IMR-90 (cell line): Measurements from ENCODE around the gene MEF2C. TPM values are rescaled to one million over a fixed set of nuclear protein-coding genes. Genes with fewer than 3 reads are reported as not detected.

ENCODE experiments used
- ATAC-seq: fragments of 200-7000 bp; cut with Tn5 transposase; 2 replicates; pipeline ENCODE4 v1.9.1; 2020; ENCODE audit warnings: low read depth, mild to moderate bottlenecking, moderate library complexity
- BruUV-seq: library from RNA; stranded (reverse); fragments of 400-500 nt; replicated peaks from 2 replicates; lab custom pipeline; 2021; lab: Mats Ljungman, UMichigan
- CTCF ChIA-PET: fragments of 300-600 bp; formaldehyde crosslinking; extraction: SDS; loops from one replicate; lab custom pipeline; 2021; ENCODE audit warnings: antibody characterized with exemption; lab: Yijun Ruan, JAX
- POLR2A ChIA-PET: fragments of 300-600 bp; sonication (Branson Sonifier 250); formaldehyde crosslinking; loops from one replicate; lab custom pipeline; 2022; ENCODE audit warnings: antibody characterized with exemption; ENCODE audit not compliant: unreplicated experiment; lab: Charles Lee
- DNase-seq: peaks from one replicate; pipeline ENCODE4 v3.0.0; 2013
- H2AFZ ChIP-seq: replicated peaks from 2 replicates; pipeline ENCODE3; 2013; ENCODE audit warnings: low read length, mild to moderate bottlenecking; ENCODE audit not compliant: poor library complexity
- H2AK5ac ChIP-seq: 2 replicates; pipeline ENCODE4 v1.6.1; 2013; ENCODE audit warnings: low read depth, low read length, inconsistent platforms
- H2AK9ac ChIP-seq: replicated peaks from 2 replicates; pipeline ENCODE3; 2013; ENCODE audit warnings: mild to moderate bottlenecking, low read depth, low read length, moderate library complexity; ENCODE audit not compliant: poor library complexity
- H2BK120ac ChIP-seq: 2 replicates; pipeline ENCODE4 v1.6.1; 2013; ENCODE audit warnings: low read depth, low read length, inconsistent platforms
- H2BK15ac ChIP-seq: 3 replicates; pipeline ENCODE4 v1.6.1; 2013; ENCODE audit warnings: low read depth, low read length, inconsistent platforms
- H2BK20ac ChIP-seq: 2 replicates; pipeline ENCODE4 v1.6.1; 2013; ENCODE audit warnings: low read depth, mild to moderate bottlenecking, inconsistent platforms, low read length, moderate library complexity
- H2BK5ac ChIP-seq: 2 replicates; pipeline ENCODE4 v1.6.1; 2013; ENCODE audit warnings: mild to moderate bottlenecking, low read depth, low read length, inconsistent platforms; ENCODE audit not compliant: poor library complexity, severe bottlenecking
- H3K14ac ChIP-seq: replicated peaks from 2 replicates; pipeline ENCODE4 v1.6.1; 2013; ENCODE audit warnings: low read depth, low read length, inconsistent platforms
- H3K18ac ChIP-seq: 2 replicates; pipeline ENCODE4 v1.6.1; 2013; ENCODE audit warnings: low read depth, low read length, control low read depth
- H3K23ac ChIP-seq: 2 replicates; pipeline ENCODE4 v1.6.1; 2013; ENCODE audit warnings: low read depth, low read length, inconsistent platforms
- H3K27ac ChIP-seq: 2 replicates; pipeline ENCODE4 v1.5.1; 2013; ENCODE audit warnings: mild to moderate bottlenecking, control low read depth, low read length; ENCODE audit not compliant: insufficient read depth
- H3K27me3 ChIP-seq: 2 replicates; pipeline ENCODE4 v1.6.1; 2013; ENCODE audit warnings: low read length; ENCODE audit not compliant: control insufficient read depth, insufficient read depth
- H3K36me3 ChIP-seq: 2 replicates; pipeline ENCODE4 v1.6.1; 2013; ENCODE audit warnings: low read length, mixed read lengths; ENCODE audit not compliant: control insufficient read depth, insufficient read depth
- H3K4ac ChIP-seq: 2 replicates; pipeline ENCODE4 v1.6.1; 2013; ENCODE audit warnings: low read depth, low read length, inconsistent platforms
- H3K4me1 ChIP-seq: 2 replicates; pipeline ENCODE4 v1.6.1; 2013; ENCODE audit warnings: low read length, mixed read lengths; ENCODE audit not compliant: control insufficient read depth, insufficient read depth
- H3K4me2 ChIP-seq: 2 replicates; pipeline ENCODE4 v1.6.1; 2013; ENCODE audit warnings: low read depth, mild to moderate bottlenecking, control low read depth, low read length, moderate library complexity
- H3K4me3 ChIP-seq: 2 replicates; pipeline ENCODE4 v1.5.1; 2013; ENCODE audit warnings: low read depth, mild to moderate bottlenecking, control low read depth, low read length, moderate library complexity; ENCODE audit not compliant: insufficient read depth
- H3K56ac ChIP-seq: 2 replicates; pipeline ENCODE4 v1.6.1; 2013; ENCODE audit warnings: low read length, inconsistent platforms; ENCODE audit not compliant: insufficient read depth; ENCODE audit errors: extremely low read depth
- H3K79me1 ChIP-seq, 2 experiments: 2 replicates each; pipeline ENCODE4 v1.6.1; 2013; ENCODE audit warnings: low read length in 2 of 2, inconsistent platforms in 1 of 2, low read depth in 1 of 2
- H3K9ac ChIP-seq: 2 replicates; pipeline ENCODE4 v1.6.1; 2013; ENCODE audit warnings: low read depth, low read length, control low read depth
- H3K9me1 ChIP-seq: 2 replicates; pipeline ENCODE4 v1.6.1; 2013; ENCODE audit warnings: low read length, inconsistent platforms; ENCODE audit not compliant: insufficient read depth
- H3K9me3 ChIP-seq: 2 replicates; pipeline ENCODE4 v1.6.1; 2013; ENCODE audit warnings: low read length; ENCODE audit not compliant: control insufficient read depth, insufficient read depth
- H4K20me1 ChIP-seq: 2 replicates; pipeline ENCODE4 v1.6.1; 2013; ENCODE audit warnings: low read length, inconsistent platforms; ENCODE audit not compliant: insufficient read depth
- H4K5ac ChIP-seq: 2 replicates; pipeline ENCODE4 v1.6.1; 2013; ENCODE audit warnings: mild to moderate bottlenecking, low read depth, low read length, control low read depth
- H4K8ac ChIP-seq, 2 experiments: 2 replicates each; pipeline ENCODE4 v1.6.1; 2013; ENCODE audit warnings: low read depth in 2 of 2, low read length in 2 of 2, control low read depth in 1 of 2, inconsistent platforms in 1 of 2
- H4K91ac ChIP-seq: 2 replicates; pipeline ENCODE4 v1.6.1; 2013; ENCODE audit warnings: low read depth, low read length, inconsistent platforms; ENCODE audit not compliant: insufficient read depth
- BHLHE40 ChIP-seq: fragments of 150-350 bp; IDR thresholded peaks from 2 replicates; pipeline ENCODE4 v1.6.1; 2016; ENCODE audit warnings: mild to moderate bottlenecking, low read depth, low read length
- CEBPB ChIP-seq: IDR thresholded peaks from 2 replicates; pipeline ENCODE4 v1.6.1; 2012; ENCODE audit warnings: low read depth, low read length, improper control_type of control experiment
- FOS ChIP-seq: fragments of 150-350 bp; IDR thresholded peaks from 2 replicates; pipeline ENCODE4 v1.6.1; 2016; ENCODE audit warnings: low read depth, low read length
- MAFK ChIP-seq: IDR thresholded peaks from 2 replicates; pipeline ENCODE4 v1.6.1; 2012; ENCODE audit warnings: low read depth, low read length, improper control_type of control experiment
- MXI1 ChIP-seq: IDR thresholded peaks from 2 replicates; pipeline ENCODE4 v1.6.1; 2012; ENCODE audit warnings: low read depth, mild to moderate bottlenecking, low read length, moderate library complexity, borderline replicate concordance
- RAD21 ChIP-seq: IDR thresholded peaks from 2 replicates; pipeline ENCODE4 v1.6.1; 2012; ENCODE audit warnings: low read length, improper control_type of control experiment
- RCOR1 ChIP-seq: IDR thresholded peaks from 2 replicates; pipeline ENCODE4 v1.6.1; 2012; ENCODE audit warnings: mild to moderate bottlenecking, low read length, improper control_type of control experiment; ENCODE audit not compliant: insufficient replicate concordance
- RFX5 ChIP-seq: IDR thresholded peaks from 2 replicates; pipeline ENCODE4 v1.8.0; 2012; ENCODE audit warnings: low read depth, mild to moderate bottlenecking, low read length, moderate library complexity
- SMC3 ChIP-seq: fragments of 150-350 bp; IDR thresholded peaks from 2 replicates; pipeline ENCODE4 v1.6.1; 2016; ENCODE audit warnings: low read depth, mild to moderate bottlenecking, antibody characterized with exemption, low read length, moderate library complexity
- dilution Hi-C: fragments of 300-500 bp; cut with HindIII; formaldehyde crosslinking; loops from one replicate; pipeline ENCODE4 v1.14.3; 2018; ENCODE audit warnings: low sequenced_read_pairs; ENCODE audit not compliant: unreplicated experiment
- in situ Hi-C: fragments of 300-500 bp; cut with MboI; formaldehyde crosslinking; loops from 3 replicates; pipeline ENCODE4 v1.14.3; 2019; ENCODE audit warnings: low sequenced_read_pairs, inconsistent platforms, mixed read lengths
- intact Hi-C: fragments of 100-400 bp; cut with micrococcal nuclease; formaldehyde crosslinking; loops from 2 replicates; pipeline ENCODE4 v1.10.0; 2022
- polyA plus RNA-seq, 3 experiments: library from polyadenylated mRNA; depleted of rRNA; stranded (reverse); fragments of >200 nt; gene quantifications; 2 replicates each; pipeline ENCODE4 v1.2.3, GENCODE V29; 2012; ENCODE audit warnings: low replicate concordance in 1 of 3
- total RNA-seq: library from RNA; depleted of rRNA; stranded (reverse); fragments of >200 nt; gene quantifications from 2 replicates; pipeline ENCODE4 v1.2.3, GENCODE V29; 2012
- TF ChIP-seq, protein P1 (sequence below): conservative IDR thresholded peaks from 2 replicates; pipeline ENCODE4 v1.5.1; 2012; ENCODE audit warnings: mild to moderate bottlenecking, low read depth, low read length, improper control_type of control experiment
- TF ChIP-seq, protein P2 (sequence below): fragments of 150-350 bp; IDR thresholded peaks from 2 replicates; pipeline ENCODE4 v1.6.1; 2017; ENCODE audit warnings: mild to moderate bottlenecking, antibody characterized with exemption, low read length, low read depth

Gene MEF2C
- total and polyA plus RNA-seq, 2 of the 4 experiments (the other 2 are of a cell fraction): 1.5 to 6.8 TPM

DNA sequence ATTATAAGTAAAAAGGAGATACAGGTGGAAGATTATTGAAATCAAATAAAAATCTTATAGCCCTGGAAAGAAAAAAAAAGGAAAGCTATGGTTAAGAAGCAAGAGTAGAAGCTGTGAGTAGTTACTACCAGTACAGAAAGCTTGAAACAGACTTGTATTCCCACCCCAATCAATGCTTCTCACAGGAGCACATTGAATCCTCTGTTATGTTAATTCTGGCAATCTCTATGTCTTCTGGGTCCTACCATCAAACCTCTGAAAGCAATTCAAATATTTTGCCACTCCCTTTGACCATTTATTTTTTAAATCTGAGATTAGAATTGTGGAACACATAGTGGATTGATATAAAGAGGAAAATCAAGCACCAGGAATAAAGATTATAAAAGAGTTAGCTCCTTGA is 186.5 kb downstream of the MEF2C start:
- CTCF ChIA-PET: interaction anchor here (0.6 to 1.6 kb wide), 3 partner anchors 11 to 915 kb away, joined by 3 to 4 read pairs (median 3); no protein-coding TSS in a partner anchor
- Histone ChIP-seq H2BK15ac (no peak overlapping the region), H2BK5ac (no peak overlapping the region), H3K4me3 (no peak overlapping the region), H2AFZ (no peak overlapping the region), H2AK5ac (no peak overlapping the region), H3K23ac (no peak overlapping the region), H3K18ac (no peak overlapping the region), H4K8ac (no peak overlapping the region), H3K79me1 (no peaks in the 10 kb centered on the region), H3K14ac (no peak overlapping the region), H2AK9ac (no peak overlapping the region), H3K27me3 (peaks cover 51% of the 10 kb centered on the region), H3K56ac (no peak overlapping the region), H4K20me1 (no peaks in the 10 kb centered on the region), H3K36me3 (no peaks in the 10 kb centered on the region), H3K4ac (no peak overlapping the region), H2BK20ac (no peak overlapping the region), H4K5ac (no peak overlapping the region), H3K9me1 (no peaks in the 10 kb centered on the region), H3K4me1 (peaks cover 3% of the 10 kb centered on the region; the same call in 1 of the 2 replicates), H3K4me2 (no peak overlapping the region), H4K91ac (no peak overlapping the region), H3K27ac (no peak overlapping the region), H2BK120ac (no peak overlapping the region), H3K9ac (no peak overlapping the region), H3K9me3 (no peaks in the 10 kb centered on the region)
- in situ Hi-C loops: no loop called here
- ATAC-seq (no peak), DNase-seq (no peak)
- TF ChIP-seq RAD21 (no peak), CEBPB (no peak), SMC3 (no peak), RCOR1 (no peak), FOS (no peak), RFX5 (no peak), BHLHE40 (no peak), MXI1 (no peak), MAFK (no peak)
- TF ChIP-seq, protein P1, sequence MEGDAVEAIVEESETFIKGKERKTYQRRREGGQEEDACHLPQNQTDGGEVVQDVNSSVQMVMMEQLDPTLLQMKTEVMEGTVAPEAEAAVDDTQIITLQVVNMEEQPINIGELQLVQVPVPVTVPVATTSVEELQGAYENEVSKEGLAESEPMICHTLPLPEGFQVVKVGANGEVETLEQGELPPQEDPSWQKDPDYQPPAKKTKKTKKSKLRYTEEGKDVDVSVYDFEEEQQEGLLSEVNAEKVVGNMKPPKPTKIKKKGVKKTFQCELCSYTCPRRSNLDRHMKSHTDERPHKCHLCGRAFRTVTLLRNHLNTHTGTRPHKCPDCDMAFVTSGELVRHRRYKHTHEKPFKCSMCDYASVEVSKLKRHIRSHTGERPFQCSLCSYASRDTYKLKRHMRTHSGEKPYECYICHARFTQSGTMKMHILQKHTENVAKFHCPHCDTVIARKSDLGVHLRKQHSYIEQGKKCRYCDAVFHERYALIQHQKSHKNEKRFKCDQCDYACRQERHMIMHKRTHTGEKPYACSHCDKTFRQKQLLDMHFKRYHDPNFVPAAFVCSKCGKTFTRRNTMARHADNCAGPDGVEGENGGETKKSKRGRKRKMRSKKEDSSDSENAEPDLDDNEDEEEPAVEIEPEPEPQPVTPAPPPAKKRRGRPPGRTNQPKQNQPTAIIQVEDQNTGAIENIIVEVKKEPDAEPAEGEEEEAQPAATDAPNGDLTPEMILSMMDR: no peak
- TF ChIP-seq, protein P2, sequence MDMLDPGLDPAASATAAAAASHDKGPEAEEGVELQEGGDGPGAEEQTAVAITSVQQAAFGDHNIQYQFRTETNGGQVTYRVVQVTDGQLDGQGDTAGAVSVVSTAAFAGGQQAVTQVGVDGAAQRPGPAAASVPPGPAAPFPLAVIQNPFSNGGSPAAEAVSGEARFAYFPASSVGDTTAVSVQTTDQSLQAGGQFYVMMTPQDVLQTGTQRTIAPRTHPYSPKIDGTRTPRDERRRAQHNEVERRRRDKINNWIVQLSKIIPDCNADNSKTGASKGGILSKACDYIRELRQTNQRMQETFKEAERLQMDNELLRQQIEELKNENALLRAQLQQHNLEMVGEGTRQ: no peak
- BruUV-seq: no TSS peak
- intact Hi-C loops: no loop called here
- dilution Hi-C loops: no loop called here
- POLR2A ChIA-PET: no interaction called here
